PC-3 (cell line): ENCODE measurements around the gene MBD3L5. TPM values are rescaled to one million over a fixed set of nuclear protein-coding genes. Genes with fewer than 3 reads are reported as not detected.

ENCODE experiments used
- total RNA-seq: library from RNA; depleted of rRNA; stranded (reverse); fragments of >200 nt; gene quantifications from 2 replicates; pipeline ENCODE4 v1.2.3, GENCODE V29; 2014; rRNA removed

Gene MBD3L5
- total RNA-seq, 1 experiment from 2014 or later: not detected

Other genes with a start within 250 kb of the MBD3L5 start
- gene ADGRE1, start 143.0 kb upstream of the MBD3L5 start, total RNA-seq: not detected in 2 replicates
- gene MBD3L2B, start 9.1 kb upstream of the MBD3L5 start, total RNA-seq: not detected in 2 replicates
- gene MBD3L4, start 9.6 kb downstream of the MBD3L5 start, total RNA-seq: not detected in 2 replicates
- gene MBD3L2, start 18.7 kb downstream of the MBD3L5 start, total RNA-seq: not detected in 2 replicates
- gene MBD3L3, start 28.1 kb downstream of the MBD3L5 start, total RNA-seq: not detected in 2 replicates
- 12.9 and 13.7 TPM in 2 replicates for gene ZNF557, start 39.1 kb downstream of the MBD3L5 start, total RNA-seq